Adrenal gland (tissue), 12 donors: ENCODE measurements around the gene ANKFY1. TPM values are rescaled to one million over a fixed set of nuclear protein-coding genes. Genes with fewer than 3 reads are reported as not detected.
"Not testable (repeated sequence)": the region's sequence is repeated elsewhere in the genome, so short reads cannot be mapped to it uniquely, and the experiment has no call there.

Source experiments
- DNase-seq, 7 donors: peaks; one replicate each; pipeline ENCODE4 v3.0.0-alpha.2; 2019 to 2020
- H3K27ac ChIP-seq, 5 donors: fragments of 200-600 bp; sonication (generic) in 4 of 5; 1 replicate in 3 of 5; 2 replicates in 2 of 5; pipeline versions ENCODE4 v1.5.1 to v1.8.0; 2016 to 2020; ENCODE audit warnings: mild to moderate bottlenecking in 1 of 5
- H3K27me3 ChIP-seq: fragments of 200-600 bp; 2 replicates; pipeline ENCODE4 v1.8.0; 2021
- H3K36me3 ChIP-seq, 2 donors: fragments of 200-600 bp; replicated peaks in 1 of 2; 1 replicate in 1 of 2; 2 replicates in 1 of 2; pipeline versions ENCODE4 v1.5.1 to v1.8.0; 2018 to 2022
- H3K4me1 ChIP-seq, 2 donors: fragments of 200-600 bp; replicated peaks in 1 of 2; 1 replicate in 1 of 2; 2 replicates in 1 of 2; pipeline versions ENCODE4 v1.5.1 to v1.8.0; 2018 to 2021
- H3K4me3 ChIP-seq, 4 donors: fragments of 200-600 bp; sonication (generic) in 3 of 4; one replicate each; pipeline ENCODE4 v1.5.1; 2016 to 2018
- H3K9me3 ChIP-seq, 3 donors: fragments of 200-600 bp; sonication (generic) in 1 of 3; replicated peaks in 1 of 3; 1 replicate in 2 of 3; 2 replicates in 1 of 3; pipeline versions ENCODE4 v1.5.1 to v1.8.0; 2016 to 2021
- CTCF ChIP-seq, 6 experiments: fragments of 450-650 bp in 4 of 6; fragments of 200-600 bp in 2 of 6; sonication (generic) in 1 of 6; IDR thresholded peaks; 1 replicate in 5 of 6; 2 replicates in 1 of 6; pipeline versions ENCODE4 v1.5.1 to v1.8.0; 2016 to 2021; ENCODE audit warnings: antibody characterized with exemption in 6 of 6, mild to moderate bottlenecking in 2 of 6, moderate library complexity in 1 of 6
- POLR2A ChIP-seq, 2 donors: fragments of 450-650 bp; IDR thresholded peaks; one replicate each; pipeline ENCODE4 v1.6.1; 2017; ENCODE audit warnings: antibody characterized with exemption in 2 of 2, mild to moderate bottlenecking in 2 of 2, moderate library complexity in 1 of 2
- WGBS, 4 donors: extraction: QIAGEN DNeasy Blood & Tissue Kit in 2 of 4; methylation state at CpG; one replicate each; pipeline versions ENCODE4 v1.1.5 to v1.1.7; 2013 to 2017; 5-methylcytosine and 5-hydroxymethylcytosine counted together
- intact Hi-C, 2 donors: fragments of 100-400 bp; cut with DNase I; formaldehyde crosslinking; loops; one replicate each; pipeline versions ENCODE4 v1.14.1 to v1.15.0; 2022 to 2023
- polyA plus RNA-seq, 3 donors: library from polyadenylated mRNA; stranded (reverse); fragments of 200-250 nt in 2 of 3; fragments of 350-450 nt in 1 of 3; fragmentation: Illumina TruSeq in 1 of 3; extraction: RNeasy Lipid Tissue Mini Kit (QIAGEN cat#74804) in 1 of 3; gene quantifications; one replicate each; pipeline ENCODE4 v1.2.3, GENCODE V29; 2013 to 2014
- total RNA-seq, 9 donors: library from RNA; depleted of rRNA in 4 of 9; stranded (reverse); fragments of >200 nt in 4 of 9; fragments of 120-200 nt in 1 of 9; fragmentation: NEBNext Ultra II Directional in 1 of 9; extraction: Animal tissue kit (Norgen Biotek cat#: 25700) in 1 of 9; gene quantifications; one replicate each; pipeline versions ENCODE4 v1.1.0 to v1.2.4, GENCODE V29; 2013 to 2023
- donor health status: healthy with polysubstance abuse.
- donor health status: Bipolar disorder and iron deficiency.
- donor health status: DM: yes; HTN: yes; CAD: no.
- donor health status: DM: no; HTN: no; CAD: no.
- donor health status: DM: no; HTN: no; CAD: no.
- donor health status: DM: yes; HTN: yes; CAD: no.

ANKFY1 gene
- total and polyA plus RNA-seq, 12 donors, result 14.8 to 91.0 (median 46.7) TPM

GRCh38 chr17:4143563-4144421 lies 120.0 kb downstream of the ANKFY1 start:
- 1 to 3% (median 2%) methylated on average over 43 to 69 of the region's 69 CpGs for WGBS, 4 donors
- intact Hi-C loops, result no loop called here
- H3K9me3 ChIP-seq, result no peaks in the 10 kb centered on the region
- H3K4me3 ChIP-seq, result peak overlapping the region; percentile 49 to 98 (median 76)
- peak overlapping the region; percentile 98 to 100 (median 99) for H3K27ac ChIP-seq
- DNase-seq, result peak; percentile 90 to 97 (median 92)
- H3K4me1 ChIP-seq, result peaks cover 17 to 33% of the 10 kb centered on the region in 2 donors
- H3K36me3 ChIP-seq, result no peaks in the 10 kb centered on the region
- TF ChIP-seq POLR2A (IDR thresholded peaks at IDR 0.05) (peak; percentile 51 to 77), CTCF (IDR thresholded peaks at IDR 0.05) (peak in 2 of 6 experiments; percentile 12 to 30)
- no peaks in the 10 kb centered on the region for H3K27me3 ChIP-seq

- WGBS, 4 donors, result 3 to 18% (median 6%) methylated on average over 9 to 56 of the region's 56 CpGs
- Histone ChIP-seq H3K4me3 (peak overlapping the region; percentile 18 to 98 (median 90)), H3K4me1 (peaks cover 24 to 46% of the 10 kb centered on the region in 2 donors), H3K36me3 (no peaks in the 10 kb centered on the region), H3K9me3 (no peaks in the 10 kb centered on the region), H3K27ac (peak overlapping the region; percentile 79 to 100 (median 99)), H3K27me3 (no peaks in the 10 kb centered on the region)
- DNase-seq, result peak; percentile 46 to 65 (median 55)
- intact Hi-C loops, result no loop called here
- TF ChIP-seq POLR2A (IDR thresholded peaks at IDR 0.05) (no peak), CTCF (IDR thresholded peaks at IDR 0.05) (no peak)
These were observed 121.5 kb downstream of the ANKFY1 start for GRCh38 chr17:4142107-4142900.

DNA sequence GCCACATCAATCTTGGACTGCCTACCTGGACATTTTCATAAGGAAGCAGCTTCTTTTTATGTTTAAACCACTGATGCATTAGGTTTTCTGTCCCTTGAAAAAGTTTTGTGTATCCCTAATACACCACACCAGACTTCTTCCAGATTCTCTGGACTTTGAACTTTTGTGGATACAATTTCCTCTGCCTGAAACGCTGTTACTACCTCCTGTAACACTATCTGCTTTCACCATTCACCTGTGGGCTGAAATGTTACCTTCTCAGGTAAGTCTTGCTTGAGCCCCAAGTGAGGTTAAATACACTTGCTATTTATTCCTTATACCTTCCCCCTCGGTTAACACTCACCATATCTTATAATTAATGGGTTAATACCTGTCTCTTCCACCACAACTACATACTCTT lies 123.7 kb downstream of the ANKFY1 start:
- intact Hi-C loops, result no loop called here
- DNase-seq, result no peak
- Histone ChIP-seq H3K4me1 (peaks cover 24 to 55% of the 10 kb centered on the region in 2 donors), H3K9me3 (no peaks in the 10 kb centered on the region), H3K36me3 (no peaks in the 10 kb centered on the region), H3K27me3 (no peaks in the 10 kb centered on the region), H3K27ac (no peak overlapping the region), H3K4me3 (no peak overlapping the region)
- TF ChIP-seq POLR2A (IDR thresholded peaks at IDR 0.05), result no peak
- no peak for TF ChIP-seq CTCF (IDR thresholded peaks at IDR 0.05)
- 81 to 90% (median 84%) methylated on average over 2 of the region's 2 CpGs for WGBS, 4 donors

DNA sequence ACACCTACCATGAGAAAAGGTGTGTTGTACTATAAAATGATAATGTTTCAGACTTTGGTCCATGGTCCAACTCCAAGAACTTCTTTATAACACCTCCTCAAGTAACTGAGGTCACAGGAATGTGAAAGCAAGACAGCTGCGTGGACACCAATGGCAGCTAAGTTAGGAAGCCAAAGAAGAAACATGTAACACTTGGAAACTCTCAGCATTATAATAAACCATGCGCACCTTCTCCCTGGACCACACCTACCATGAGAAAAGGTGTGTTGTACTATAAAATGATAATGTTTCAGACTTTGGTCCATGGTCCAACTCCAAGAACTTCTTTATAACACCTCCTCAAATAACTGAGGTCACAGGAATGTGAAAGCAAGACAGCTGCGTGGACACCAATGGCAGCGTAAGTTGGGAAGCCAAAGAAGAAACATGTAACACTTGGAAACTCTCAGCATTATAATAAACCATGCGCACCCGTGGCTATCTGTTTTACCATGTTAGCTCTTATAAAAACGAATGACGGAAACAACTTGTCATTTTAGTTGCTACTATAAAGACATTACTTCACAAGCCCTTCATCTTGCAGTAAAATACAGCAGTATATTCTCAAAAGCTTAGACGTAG lies 124.8 kb downstream of the ANKFY1 start:
- H3K27ac ChIP-seq, H3K9me3 ChIP-seq, H3K27me3 ChIP-seq, H3K36me3 ChIP-seq, H3K4me3 ChIP-seq, intact Hi-C loops, DNase-seq: not testable (repeated sequence)
- WGBS, 4 donors, result 86 to 88% (median 87%) methylated on average over 7 to 9 of the region's 9 CpGs
- peaks cover 24 to 50% of the 10 kb centered on the region in 2 donors for H3K4me1 ChIP-seq
